Loucy (cell line): ENCODE measurements around the gene ANO6.

Experiments
- H2AFZ ChIP-seq: fragments of 200-600 bp; sonication (generic); 2 replicates; pipeline ENCODE4 v1.6.0; 2016; ENCODE audit warnings: antibody characterized with exemption, mild to moderate bottlenecking, low read length, moderate library complexity
- H3F3A ChIP-seq: fragments of 200-600 bp; 2 replicates; pipeline ENCODE4 v1.6.0; 2016; ENCODE audit warnings: antibody characterized with exemption, low read depth, mild to moderate bottlenecking
- H3K27me3 ChIP-seq: fragments of 200-600 bp; sonication (generic); 2 replicates; pipeline ENCODE4 v1.6.1; 2014; ENCODE audit warnings: low read length, mild to moderate bottlenecking; ENCODE audit not compliant: insufficient read depth, poor library complexity, severe bottlenecking
- H3K36me3 ChIP-seq: fragments of 200-600 bp; sonication (generic); 2 replicates; pipeline ENCODE4 v1.6.1; 2016; ENCODE audit warnings: low read length; ENCODE audit not compliant: insufficient read depth
- H3K4me1 ChIP-seq: fragments of 200-600 bp; sonication (generic); 2 replicates; pipeline ENCODE4 v1.5.1; 2014; ENCODE audit warnings: low read length, mild to moderate bottlenecking; ENCODE audit not compliant: insufficient read depth, poor library complexity, severe bottlenecking
- H3K4me2 ChIP-seq: fragments of 200-600 bp; sonication (generic); 2 replicates; pipeline ENCODE4 v1.6.0; 2014; ENCODE audit warnings: antibody characterized with exemption, low read length, low read depth, mild to moderate bottlenecking; ENCODE audit not compliant: poor library complexity, severe bottlenecking
- H3K4me3 ChIP-seq: fragments of 200-600 bp; sonication (generic); 2 replicates; pipeline ENCODE4 v1.5.1; 2014; ENCODE audit warnings: low read length, mild to moderate bottlenecking, mixed read lengths; ENCODE audit not compliant: poor library complexity, severe bottlenecking
- H3K79me2 ChIP-seq: fragments of 200-600 bp; sonication (generic); 2 replicates; pipeline ENCODE4 v1.6.1; 2014; ENCODE audit warnings: low read length; ENCODE audit not compliant: insufficient read depth
- H3K9ac ChIP-seq: fragments of 200-600 bp; sonication (generic); 2 replicates; pipeline ENCODE4 v1.6.0; 2014; ENCODE audit warnings: mild to moderate bottlenecking, low read depth, low read length, moderate library complexity; ENCODE audit not compliant: poor library complexity, severe bottlenecking
- H3K9me2 ChIP-seq: fragments of 200-600 bp; sonication (generic); replicated peaks from 2 replicates; pipeline ENCODE4 v1.6.1; 2016; ENCODE audit warnings: low read depth, low read length, mixed read lengths
- H3K9me3 ChIP-seq: fragments of 200-600 bp; sonication (generic); 2 replicates; pipeline ENCODE4 v1.6.1; 2014; ENCODE audit warnings: mild to moderate bottlenecking, antibody characterized with exemption, low read length, low read depth; ENCODE audit not compliant: insufficient read depth
- H4K20me1 ChIP-seq: fragments of 200-600 bp; sonication (generic); 2 replicates; pipeline ENCODE4 v1.6.0; 2014; ENCODE audit warnings: antibody characterized with exemption, low read length, mild to moderate bottlenecking; ENCODE audit not compliant: insufficient read depth, poor library complexity, severe bottlenecking
- CTCF ChIP-seq: fragments of 200-600 bp; sonication (generic); conservative IDR thresholded peaks from 2 replicates; pipeline ENCODE4 v1.5.1; 2014; ENCODE audit warnings: mild to moderate bottlenecking, antibody characterized with exemption, low read length
- EZH2phosphoT487 ChIP-seq: fragments of 200-600 bp; IDR thresholded peaks from 2 replicates; pipeline ENCODE4 v1.6.1; 2018; ENCODE audit warnings: antibody characterized with exemption, mild to moderate bottlenecking, moderate library complexity, borderline replicate concordance

The ANO6 gene

DNA sequence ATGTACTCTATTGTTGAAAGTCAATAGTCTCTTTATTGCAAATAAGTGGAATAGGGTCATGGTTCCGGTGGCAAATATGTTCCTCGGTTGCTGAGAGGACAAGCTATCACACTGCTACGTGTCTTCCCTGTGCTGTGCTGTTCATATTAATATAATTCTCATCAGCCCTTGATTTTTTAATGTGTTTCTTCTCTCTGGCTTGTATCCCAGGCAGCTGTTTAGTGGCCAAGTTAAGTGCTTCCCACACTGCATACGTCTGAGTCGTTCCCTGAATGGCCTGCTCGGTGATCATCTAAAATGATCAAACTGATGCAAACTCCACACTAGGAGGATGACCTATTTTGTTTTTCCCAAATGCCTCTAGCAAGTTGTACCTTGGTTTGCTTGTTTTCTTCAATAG lies 186.4 kb downstream of the ANO6 start:
- H3K79me2 ChIP-seq = no peaks in the 10 kb centered on the region
- H3K4me1 ChIP-seq = no peaks in the 10 kb centered on the region
- peaks cover 34% of the 10 kb centered on the region; the same call in 1 of the 2 replicates for H3K36me3 ChIP-seq
- no peak overlapping the region for H3K4me2 ChIP-seq
- no peaks in the 10 kb centered on the region for H3K27me3 ChIP-seq
- TF ChIP-seq CTCF (no peak), EZH2phosphoT487 (no peak)
- H3K4me3 ChIP-seq = no peak overlapping the region
- H4K20me1 ChIP-seq = no peaks in the 10 kb centered on the region
- no peak overlapping the region for H3K9ac ChIP-seq
- no peaks in the 10 kb centered on the region for H3K9me3 ChIP-seq
- H3F3A ChIP-seq = no peaks in the 10 kb centered on the region
- no peak overlapping the region for H2AFZ ChIP-seq
- no peaks in the 10 kb centered on the region for H3K9me2 ChIP-seq

DNA sequence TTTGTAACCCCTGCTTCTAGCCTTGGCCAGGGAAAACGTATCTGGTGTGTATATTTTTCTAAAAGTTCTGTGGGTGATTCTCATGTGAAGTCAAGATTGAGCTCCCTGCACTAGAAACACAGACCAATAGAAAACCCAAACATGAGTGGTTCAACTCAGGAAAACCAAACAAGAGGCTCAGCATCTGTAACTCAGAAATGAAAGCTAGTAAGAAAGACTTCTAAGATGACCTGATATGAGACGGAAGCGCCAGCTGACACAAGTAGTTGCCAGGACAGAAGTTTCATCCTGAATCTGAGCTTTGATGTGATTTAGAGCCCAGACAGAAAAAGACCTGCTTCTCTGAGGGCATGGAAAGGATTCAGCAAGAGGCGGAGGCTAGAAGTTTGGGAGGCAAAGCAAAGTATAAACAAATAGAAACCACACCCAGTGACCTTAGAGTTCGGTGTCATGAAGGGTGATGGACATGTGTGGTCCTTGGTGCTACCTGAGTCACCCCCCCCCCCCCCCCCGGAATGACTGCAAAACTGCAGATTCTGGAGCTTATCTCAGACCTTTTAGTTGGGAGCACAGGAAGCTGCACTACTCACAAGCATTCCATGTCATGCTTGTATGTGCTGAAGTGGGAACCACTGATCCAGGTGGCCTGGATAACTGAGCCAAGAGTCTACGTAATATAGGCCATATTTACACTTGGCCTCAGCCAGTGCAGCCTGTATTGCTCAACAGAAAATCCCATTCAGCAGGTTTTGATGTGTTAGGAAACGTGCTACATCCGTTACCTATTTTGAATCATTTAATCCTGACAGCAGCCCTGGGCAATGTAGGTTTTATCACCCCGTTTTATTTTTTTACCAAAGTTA lies 191.3 kb downstream of the ANO6 start:
- Histone ChIP-seq H3K36me3 (peaks cover 69% of the 10 kb centered on the region; the same call in 1 of the 2 replicates), H3K4me2 (no peak overlapping the region), H2AFZ (no peak overlapping the region), H3K9me2 (no peaks in the 10 kb centered on the region), H3K4me3 (no peak overlapping the region), H3K9ac (no peak overlapping the region), H3K27me3 (no peaks in the 10 kb centered on the region), H3K4me1 (no peaks in the 10 kb centered on the region), H3F3A (no peaks in the 10 kb centered on the region), H3K9me3 (no peaks in the 10 kb centered on the region), H3K79me2 (no peaks in the 10 kb centered on the region), H4K20me1 (no peaks in the 10 kb centered on the region)
- TF ChIP-seq EZH2phosphoT487 (no peak), CTCF (no peak)

- Histone ChIP-seq H3K9me3 (no peaks in the 10 kb centered on the region), H3K9me2 (no peaks in the 10 kb centered on the region), H3K9ac (no peak overlapping the region), H2AFZ (no peak overlapping the region), H3K27me3 (no peaks in the 10 kb centered on the region), H3F3A (no peaks in the 10 kb centered on the region), H3K4me2 (no peak overlapping the region), H3K36me3 (peaks cover 69% of the 10 kb centered on the region; the same call in 1 of the 2 replicates), H3K4me1 (no peaks in the 10 kb centered on the region), H3K4me3 (no peak overlapping the region), H4K20me1 (no peaks in the 10 kb centered on the region), H3K79me2 (no peaks in the 10 kb centered on the region)
- no peak for TF ChIP-seq CTCF
- no peak for TF ChIP-seq EZH2phosphoT487
Measured at GRCh38 chr12:45407981-45408728, 192.3 kb downstream of the ANO6 start.
